Measurements from ENCODE around the gene LPIN2.
"Not testable (repeated sequence)": the region's sequence is repeated elsewhere in the genome, so short reads cannot be mapped to it uniquely, and the experiment has no call there.

DNA sequence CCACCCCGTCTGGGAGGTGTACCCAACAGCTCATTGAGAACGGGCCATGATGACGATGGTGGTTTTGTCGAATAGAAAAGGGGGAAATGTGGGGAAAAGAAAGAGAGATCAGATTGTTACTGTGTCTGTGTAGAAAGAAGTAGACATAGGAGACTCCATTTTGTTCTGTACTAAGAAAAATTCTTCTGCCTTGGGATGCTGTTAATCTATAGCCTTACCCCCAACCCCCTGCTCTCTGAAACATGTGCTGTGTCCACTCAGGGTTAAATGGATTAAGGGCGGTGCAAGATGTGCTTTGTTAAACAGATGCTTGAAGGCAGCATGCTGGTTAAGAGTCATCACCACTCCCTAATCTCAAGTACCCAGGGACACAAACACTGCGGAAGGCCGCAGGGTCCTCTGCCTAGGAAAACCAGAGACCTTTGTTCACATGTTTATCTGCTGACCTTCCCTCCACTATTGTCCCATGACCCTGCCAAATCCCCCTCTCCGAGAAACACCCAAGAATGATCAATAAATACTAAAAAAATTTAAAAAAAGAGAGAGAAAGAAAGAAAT lies 37.0 kb upstream of the LPIN2 start:
- TF ChIP-seq, protein P1, sequence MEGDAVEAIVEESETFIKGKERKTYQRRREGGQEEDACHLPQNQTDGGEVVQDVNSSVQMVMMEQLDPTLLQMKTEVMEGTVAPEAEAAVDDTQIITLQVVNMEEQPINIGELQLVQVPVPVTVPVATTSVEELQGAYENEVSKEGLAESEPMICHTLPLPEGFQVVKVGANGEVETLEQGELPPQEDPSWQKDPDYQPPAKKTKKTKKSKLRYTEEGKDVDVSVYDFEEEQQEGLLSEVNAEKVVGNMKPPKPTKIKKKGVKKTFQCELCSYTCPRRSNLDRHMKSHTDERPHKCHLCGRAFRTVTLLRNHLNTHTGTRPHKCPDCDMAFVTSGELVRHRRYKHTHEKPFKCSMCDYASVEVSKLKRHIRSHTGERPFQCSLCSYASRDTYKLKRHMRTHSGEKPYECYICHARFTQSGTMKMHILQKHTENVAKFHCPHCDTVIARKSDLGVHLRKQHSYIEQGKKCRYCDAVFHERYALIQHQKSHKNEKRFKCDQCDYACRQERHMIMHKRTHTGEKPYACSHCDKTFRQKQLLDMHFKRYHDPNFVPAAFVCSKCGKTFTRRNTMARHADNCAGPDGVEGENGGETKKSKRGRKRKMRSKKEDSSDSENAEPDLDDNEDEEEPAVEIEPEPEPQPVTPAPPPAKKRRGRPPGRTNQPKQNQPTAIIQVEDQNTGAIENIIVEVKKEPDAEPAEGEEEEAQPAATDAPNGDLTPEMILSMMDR (IDR thresholded peaks at IDR 0.05; ENCODE audit: low read depth, low read length, poor library complexity, severe bottlenecking): not testable (repeated sequence)
- not testable (repeated sequence) for TF ChIP-seq EZH2phosphoT487 (IDR thresholded peaks at IDR 0.05; ENCODE audit: borderline replicate concordance, low read length)

Data from DOHH2 (cell line).